Neural cell (in vitro differentiated cells): ENCODE results near the gene RET. TPM values are rescaled to one million over a fixed set of nuclear protein-coding genes. Genes with fewer than 3 reads are reported as not detected.

Experiments
- H2AFZ ChIP-seq: fragments of 200-600, 300-800 bp; sonication (generic), shearing (Covaris generic); 2 replicates; pipeline ENCODE4 v1.6.0; 2014; ENCODE audit warnings: low read depth, mild to moderate bottlenecking, antibody characterized with exemption, low read length, moderate library complexity
- H3F3A ChIP-seq: fragments of 200-600 bp; shearing (Covaris generic); 2 replicates; pipeline ENCODE4 v1.6.1; 2016; ENCODE audit warnings: mild to moderate bottlenecking, moderate library complexity, mixed read lengths, antibody characterized with exemption, low read length; ENCODE audit not compliant: insufficient read depth, poor library complexity, severe bottlenecking
- H3K27ac ChIP-seq: fragments of 200-600, 300-800 bp; sonication (generic), shearing (Covaris generic); 2 replicates; pipeline ENCODE4 v1.5.1; 2014; ENCODE audit warnings: mild to moderate bottlenecking, low read length, moderate library complexity
- H3K27me3 ChIP-seq: fragments of 300-800, 200-600 bp; sonication (generic), shearing (Covaris generic); 2 replicates; pipeline ENCODE4 v1.6.0; 2014; ENCODE audit warnings: mild to moderate bottlenecking, low read depth, low read length, moderate library complexity; ENCODE audit not compliant: insufficient read depth
- H3K36me3 ChIP-seq: fragments of 300-800, 200-600 bp; sonication (generic), shearing (Covaris generic); 2 replicates; pipeline ENCODE4 v1.5.1; 2014; ENCODE audit warnings: mild to moderate bottlenecking, antibody characterized with exemption, low read length, moderate library complexity; ENCODE audit not compliant: insufficient read depth
- H3K4me2 ChIP-seq: fragments of 300-800, 200-600 bp; sonication (generic), shearing (Covaris generic); 2 replicates; pipeline ENCODE4 v1.6.0; 2014; ENCODE audit warnings: mild to moderate bottlenecking, low read length
- H3K4me3 ChIP-seq: fragments of 300-800, 200-600 bp; sonication (generic), shearing (Covaris generic); 2 replicates; pipeline ENCODE4 v1.5.1; 2014; ENCODE audit warnings: mild to moderate bottlenecking, low read length, moderate library complexity
- H3K79me2 ChIP-seq: fragments of 200-600 bp; shearing (Covaris generic); replicated peaks from 2 replicates; pipeline ENCODE4 v1.6.0; 2014; ENCODE audit warnings: mild to moderate bottlenecking, low read length, moderate library complexity; ENCODE audit not compliant: insufficient read depth
- H3K9ac ChIP-seq: fragments of 300-800, 200-600 bp; sonication (generic), shearing (Covaris generic); 2 replicates; pipeline ENCODE4 v1.6.1; 2016; ENCODE audit warnings: mild to moderate bottlenecking, low read length, mixed read lengths
- H3K9me2 ChIP-seq: fragments of 200-600 bp; shearing (Covaris generic); 2 replicates; pipeline ENCODE4 v1.6.1; 2016; ENCODE audit warnings: mild to moderate bottlenecking, low read length, mixed read lengths; ENCODE audit not compliant: insufficient read depth
- H3K9me3 ChIP-seq: fragments of 200-600, 300-800 bp; sonication (generic), shearing (Covaris generic); 2 replicates; pipeline ENCODE4 v1.6.1; 2016; ENCODE audit warnings: mild to moderate bottlenecking, mixed run types, low read length, moderate library complexity, mixed read lengths
- H4K20me1 ChIP-seq: fragments of 200-600 bp; shearing (Covaris generic); 2 replicates; pipeline ENCODE4 v1.6.1; 2016; ENCODE audit warnings: mild to moderate bottlenecking, mixed run types; ENCODE audit not compliant: insufficient read depth
- EP300 ChIP-seq: fragments of 450-650 bp; conservative IDR thresholded peaks from 2 replicates; pipeline ENCODE4 v1.6.1; 2014; ENCODE audit warnings: antibody characterized with exemption, mild to moderate bottlenecking, moderate library complexity; ENCODE audit not compliant: poor library complexity, severe bottlenecking
- EZH2 ChIP-seq: fragments of 200-600, 300-800 bp; shearing (Covaris generic), sonication (generic); IDR thresholded peaks from 2 replicates; pipeline ENCODE4 v1.6.1; 2014; ENCODE audit warnings: antibody characterized with exemption, low read length, borderline replicate concordance, mild to moderate bottlenecking; ENCODE audit not compliant: insufficient read depth, poor library complexity, severe bottlenecking
- MXI1 ChIP-seq: fragments of 450-650 bp; conservative IDR thresholded peaks from 2 replicates; pipeline ENCODE4 v1.6.1; 2014; ENCODE audit warnings: antibody characterized with exemption, mild to moderate bottlenecking; ENCODE audit not compliant: poor library complexity, severe bottlenecking
- POLR2AphosphoS5 ChIP-seq: IDR thresholded peaks from 2 replicates; pipeline ENCODE4 v1.6.1; 2012
- RAD21 ChIP-seq: fragments of 450-650 bp; conservative IDR thresholded peaks from 2 replicates; pipeline ENCODE4 v1.6.1; 2014; ENCODE audit warnings: antibody characterized with exemption, mild to moderate bottlenecking, moderate library complexity
- SMC3 ChIP-seq: fragments of 450-650 bp; conservative IDR thresholded peaks from 2 replicates; pipeline ENCODE4 v1.6.1; 2014; ENCODE audit warnings: antibody characterized with exemption, mild to moderate bottlenecking, moderate library complexity; ENCODE audit not compliant: poor library complexity
- TAF1 ChIP-seq: IDR thresholded peaks from 2 replicates; pipeline ENCODE4 v1.6.1; 2012; ENCODE audit warnings: low read depth
- polyA plus RNA-seq: library from polyadenylated mRNA; depleted of rRNA; stranded (reverse); fragments of >200 nt; gene quantifications from 2 replicates; pipeline ENCODE4 v1.2.3, GENCODE V29; 2014
- TF ChIP-seq, protein P1 (sequence below): IDR thresholded peaks from 2 replicates; pipeline ENCODE4 v1.6.1; 2012; ENCODE audit warnings: borderline replicate concordance
- TF ChIP-seq, protein P2 (sequence below): fragments of 450-650 bp; IDR thresholded peaks from 2 replicates; pipeline ENCODE4 v1.5.1; 2014; ENCODE audit warnings: antibody characterized with exemption, mild to moderate bottlenecking, moderate library complexity; ENCODE audit not compliant: poor library complexity, severe bottlenecking

Gene RET
- polyA plus RNA-seq, 1 donor from 2014 or later = 1.7 TPM

DNA sequence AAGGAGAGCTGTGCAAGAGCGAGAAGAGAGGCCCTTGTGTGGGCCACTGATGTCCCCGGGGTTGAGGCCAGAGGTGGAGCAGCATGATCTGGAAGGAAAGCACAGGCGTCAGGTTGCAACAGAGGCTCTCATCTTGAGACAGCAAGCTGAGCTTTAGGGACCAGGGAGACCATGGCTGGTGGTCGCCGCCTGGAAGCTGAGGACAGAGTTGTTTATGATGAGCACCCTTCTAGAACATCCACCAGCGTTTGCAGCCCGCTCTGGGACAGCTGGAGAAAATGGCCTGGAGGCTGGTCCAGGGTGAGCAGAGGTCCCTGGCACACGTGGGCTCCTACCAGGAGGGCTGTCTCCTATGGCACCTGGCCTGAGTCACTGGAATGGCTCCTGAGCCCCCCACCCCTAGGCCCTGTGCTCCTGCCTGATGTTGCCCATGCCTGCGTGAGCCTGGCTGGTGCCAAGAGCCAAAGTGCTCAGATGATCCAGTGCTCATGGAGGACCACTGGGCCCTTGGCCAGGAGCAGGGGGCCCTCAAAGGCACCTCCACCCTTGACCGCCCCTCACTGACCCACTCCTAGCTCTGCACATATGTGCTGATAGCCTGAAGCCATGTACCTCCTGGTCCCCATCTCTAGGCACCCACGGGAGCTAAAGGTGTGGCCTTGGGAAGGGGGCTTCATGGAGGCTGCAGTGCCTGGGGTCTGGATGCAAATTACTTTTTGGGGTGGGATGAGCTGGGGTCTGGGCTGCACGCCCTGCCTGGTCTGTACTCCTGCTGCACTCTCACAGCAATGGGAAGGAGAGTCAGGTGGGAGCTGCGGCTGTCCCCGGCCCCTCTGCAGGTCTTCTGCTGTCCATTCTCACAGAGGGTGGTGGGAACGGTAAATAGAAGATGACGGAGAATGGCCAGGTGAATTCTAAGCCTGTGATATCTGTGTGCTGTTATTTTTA is 40.1 kb upstream of the RET start:
- H3K36me3 ChIP-seq = no peaks in the 10 kb centered on the region
- H3K9ac ChIP-seq = no peak overlapping the region
- H3K79me2 ChIP-seq = no peaks in the 10 kb centered on the region
- no peak overlapping the region for H2AFZ ChIP-seq
- H3K27me3 ChIP-seq = no peaks in the 10 kb centered on the region
- no peaks in the 10 kb centered on the region for H3F3A ChIP-seq
- no peaks in the 10 kb centered on the region for H3K9me3 ChIP-seq
- H4K20me1 ChIP-seq = no peaks in the 10 kb centered on the region
- H3K9me2 ChIP-seq = no peaks in the 10 kb centered on the region
- H3K27ac ChIP-seq = no peak overlapping the region
- H3K4me3 ChIP-seq = no peak overlapping the region
- no peak overlapping the region for H3K4me2 ChIP-seq
- TF ChIP-seq EZH2 = no peak
- no peak for TF ChIP-seq TAF1

DNA sequence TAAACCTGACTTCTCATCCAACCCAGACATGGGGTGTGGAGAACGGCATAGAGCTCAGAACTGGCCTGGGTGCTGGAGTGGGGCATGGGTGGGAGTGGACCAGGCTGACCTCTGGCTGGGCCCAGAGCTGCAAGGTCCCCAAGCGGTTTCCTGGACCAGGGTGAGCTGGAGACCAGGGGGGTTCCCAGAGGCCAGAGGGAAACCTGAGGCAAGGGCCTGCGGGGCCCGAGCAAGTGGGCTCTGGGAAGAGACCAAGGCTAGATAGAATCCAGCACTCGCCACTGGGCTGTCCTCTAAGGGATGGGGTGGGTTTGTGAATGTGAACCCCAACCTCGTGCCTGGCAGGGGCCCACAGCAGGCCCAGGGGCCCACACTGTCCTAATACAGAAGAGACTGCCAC is 39.4 kb upstream of the RET start:
- Histone ChIP-seq H3K36me3 (no peaks in the 10 kb centered on the region), H3K27me3 (no peaks in the 10 kb centered on the region), H2AFZ (no peak overlapping the region), H3F3A (no peaks in the 10 kb centered on the region), H3K9ac (no peak overlapping the region), H3K79me2 (no peaks in the 10 kb centered on the region), H3K4me3 (no peak overlapping the region), H3K9me2 (no peaks in the 10 kb centered on the region), H3K27ac (no peak overlapping the region), H4K20me1 (no peaks in the 10 kb centered on the region), H3K9me3 (no peaks in the 10 kb centered on the region), H3K4me2 (no peak overlapping the region)
- TF ChIP-seq EP300 (no peak), POLR2AphosphoS5 (no peak), MXI1 (no peak), SMC3 (no peak), TAF1 (no peak), EZH2 (no peak), RAD21 (no peak)
- TF ChIP-seq, protein P1, sequence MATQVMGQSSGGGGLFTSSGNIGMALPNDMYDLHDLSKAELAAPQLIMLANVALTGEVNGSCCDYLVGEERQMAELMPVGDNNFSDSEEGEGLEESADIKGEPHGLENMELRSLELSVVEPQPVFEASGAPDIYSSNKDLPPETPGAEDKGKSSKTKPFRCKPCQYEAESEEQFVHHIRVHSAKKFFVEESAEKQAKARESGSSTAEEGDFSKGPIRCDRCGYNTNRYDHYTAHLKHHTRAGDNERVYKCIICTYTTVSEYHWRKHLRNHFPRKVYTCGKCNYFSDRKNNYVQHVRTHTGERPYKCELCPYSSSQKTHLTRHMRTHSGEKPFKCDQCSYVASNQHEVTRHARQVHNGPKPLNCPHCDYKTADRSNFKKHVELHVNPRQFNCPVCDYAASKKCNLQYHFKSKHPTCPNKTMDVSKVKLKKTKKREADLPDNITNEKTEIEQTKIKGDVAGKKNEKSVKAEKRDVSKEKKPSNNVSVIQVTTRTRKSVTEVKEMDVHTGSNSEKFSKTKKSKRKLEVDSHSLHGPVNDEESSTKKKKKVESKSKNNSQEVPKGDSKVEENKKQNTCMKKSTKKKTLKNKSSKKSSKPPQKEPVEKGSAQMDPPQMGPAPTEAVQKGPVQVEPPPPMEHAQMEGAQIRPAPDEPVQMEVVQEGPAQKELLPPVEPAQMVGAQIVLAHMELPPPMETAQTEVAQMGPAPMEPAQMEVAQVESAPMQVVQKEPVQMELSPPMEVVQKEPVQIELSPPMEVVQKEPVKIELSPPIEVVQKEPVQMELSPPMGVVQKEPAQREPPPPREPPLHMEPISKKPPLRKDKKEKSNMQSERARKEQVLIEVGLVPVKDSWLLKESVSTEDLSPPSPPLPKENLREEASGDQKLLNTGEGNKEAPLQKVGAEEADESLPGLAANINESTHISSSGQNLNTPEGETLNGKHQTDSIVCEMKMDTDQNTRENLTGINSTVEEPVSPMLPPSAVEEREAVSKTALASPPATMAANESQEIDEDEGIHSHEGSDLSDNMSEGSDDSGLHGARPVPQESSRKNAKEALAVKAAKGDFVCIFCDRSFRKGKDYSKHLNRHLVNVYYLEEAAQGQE = no peak
- TF ChIP-seq, protein P2, sequence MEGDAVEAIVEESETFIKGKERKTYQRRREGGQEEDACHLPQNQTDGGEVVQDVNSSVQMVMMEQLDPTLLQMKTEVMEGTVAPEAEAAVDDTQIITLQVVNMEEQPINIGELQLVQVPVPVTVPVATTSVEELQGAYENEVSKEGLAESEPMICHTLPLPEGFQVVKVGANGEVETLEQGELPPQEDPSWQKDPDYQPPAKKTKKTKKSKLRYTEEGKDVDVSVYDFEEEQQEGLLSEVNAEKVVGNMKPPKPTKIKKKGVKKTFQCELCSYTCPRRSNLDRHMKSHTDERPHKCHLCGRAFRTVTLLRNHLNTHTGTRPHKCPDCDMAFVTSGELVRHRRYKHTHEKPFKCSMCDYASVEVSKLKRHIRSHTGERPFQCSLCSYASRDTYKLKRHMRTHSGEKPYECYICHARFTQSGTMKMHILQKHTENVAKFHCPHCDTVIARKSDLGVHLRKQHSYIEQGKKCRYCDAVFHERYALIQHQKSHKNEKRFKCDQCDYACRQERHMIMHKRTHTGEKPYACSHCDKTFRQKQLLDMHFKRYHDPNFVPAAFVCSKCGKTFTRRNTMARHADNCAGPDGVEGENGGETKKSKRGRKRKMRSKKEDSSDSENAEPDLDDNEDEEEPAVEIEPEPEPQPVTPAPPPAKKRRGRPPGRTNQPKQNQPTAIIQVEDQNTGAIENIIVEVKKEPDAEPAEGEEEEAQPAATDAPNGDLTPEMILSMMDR = no peak
